PC-9 (cell line): ENCODE measurements around the gene MYOM3.

Source experiments
- EZH2 ChIP-seq: fragments of 200-600 bp; sonication (generic); IDR thresholded peaks from 2 replicates; pipeline ENCODE4 v1.8.0; 2017; ENCODE audit warnings: antibody characterized with exemption, low read depth
- TF ChIP-seq, protein P1 (sequence below): fragments of 200-600 bp; sonication (generic); conservative IDR thresholded peaks from 2 replicates; pipeline ENCODE4 v1.6.1; 2017; ENCODE audit warnings: mixed run types, antibody characterized with exemption, mild to moderate bottlenecking, moderate library complexity

- TF ChIP-seq EZH2 = no peak
- TF ChIP-seq, protein P1, sequence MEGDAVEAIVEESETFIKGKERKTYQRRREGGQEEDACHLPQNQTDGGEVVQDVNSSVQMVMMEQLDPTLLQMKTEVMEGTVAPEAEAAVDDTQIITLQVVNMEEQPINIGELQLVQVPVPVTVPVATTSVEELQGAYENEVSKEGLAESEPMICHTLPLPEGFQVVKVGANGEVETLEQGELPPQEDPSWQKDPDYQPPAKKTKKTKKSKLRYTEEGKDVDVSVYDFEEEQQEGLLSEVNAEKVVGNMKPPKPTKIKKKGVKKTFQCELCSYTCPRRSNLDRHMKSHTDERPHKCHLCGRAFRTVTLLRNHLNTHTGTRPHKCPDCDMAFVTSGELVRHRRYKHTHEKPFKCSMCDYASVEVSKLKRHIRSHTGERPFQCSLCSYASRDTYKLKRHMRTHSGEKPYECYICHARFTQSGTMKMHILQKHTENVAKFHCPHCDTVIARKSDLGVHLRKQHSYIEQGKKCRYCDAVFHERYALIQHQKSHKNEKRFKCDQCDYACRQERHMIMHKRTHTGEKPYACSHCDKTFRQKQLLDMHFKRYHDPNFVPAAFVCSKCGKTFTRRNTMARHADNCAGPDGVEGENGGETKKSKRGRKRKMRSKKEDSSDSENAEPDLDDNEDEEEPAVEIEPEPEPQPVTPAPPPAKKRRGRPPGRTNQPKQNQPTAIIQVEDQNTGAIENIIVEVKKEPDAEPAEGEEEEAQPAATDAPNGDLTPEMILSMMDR = no peak
These were observed 9.0 kb upstream of the MYOM3 start for GRCh38 chr1:24120965-24121364.
